Measurements from ENCODE around the gene BAIAP2. TPM values are rescaled to one million over a fixed set of nuclear protein-coding genes. Genes with fewer than 3 reads are reported as not detected.

BAIAP2 gene
- polyA plus RNA-seq, 2 of the 4 experiments (the other 2 are of a cell fraction) = 7.1 to 27.5 TPM

DNA sequence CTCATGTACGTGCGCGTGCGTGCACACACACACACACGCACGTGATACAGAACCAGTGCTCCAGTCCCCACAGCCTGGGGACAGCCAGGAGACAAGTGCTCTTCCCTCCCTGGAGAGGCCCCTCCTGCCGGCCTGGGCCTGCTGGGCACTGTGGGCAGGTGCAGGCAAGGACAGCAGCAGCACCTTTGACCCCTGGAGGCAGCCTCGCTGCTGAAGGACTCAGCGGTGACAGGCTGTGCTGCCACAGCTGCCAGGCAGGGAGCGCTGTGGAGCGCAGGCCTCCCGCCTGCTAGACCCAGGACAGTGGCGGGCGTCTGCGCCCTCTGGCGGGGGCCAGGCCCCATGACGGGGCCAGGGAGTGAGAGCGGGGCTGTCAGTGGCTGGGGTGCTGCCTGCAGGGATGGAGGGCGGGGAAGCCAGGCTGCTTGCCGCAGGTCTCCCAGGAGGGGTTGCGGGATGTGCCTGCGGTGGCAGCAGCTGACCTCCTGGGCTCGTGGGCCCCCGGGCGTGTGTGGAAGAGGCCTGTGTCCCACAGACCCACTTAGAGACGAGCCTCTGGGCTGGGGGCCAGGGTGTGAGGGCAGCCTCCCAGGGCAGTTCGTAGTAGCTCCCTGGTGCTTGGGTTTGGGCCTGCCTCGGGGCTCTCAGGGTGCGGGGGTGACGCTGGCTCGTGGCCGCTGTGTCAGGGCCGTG is 66.8 kb downstream of the BAIAP2 start:
- ATAC-seq = peak; percentile 67 to 91
- peak; percentile 88 to 98 for DNase-seq (ENCODE audit: low read depth in 1 of 2, low spot score in 1 of 2)
- TF ChIP-seq ESRRA (IDR thresholded peaks at IDR 0.05; ENCODE audit: borderline replicate concordance, low read length) (peak; percentile 87), EHMT2 (IDR thresholded peaks at IDR 0.05; ENCODE audit: low read depth) (no peak), CBX8 (IDR thresholded peaks at IDR 0.05) (no peak), TFCP2L1 (CRISPR knock-in tag; IDR thresholded peaks at IDR 0.05) (no peak), JUN (IDR thresholded peaks at IDR 0.05) (peak in 1 of 2 experiments; percentile 63; a peak in 1 of 5 replicates), EP300 (IDR thresholded peaks at IDR 0.05) (no peak), E2F6 (IDR thresholded peaks at IDR 0.05; ENCODE audit: borderline replicate concordance, low read depth) (no peak), CTCF (IDR thresholded peaks at IDR 0.05) (peak; percentile 100), FOSL2 (IDR thresholded peaks at IDR 0.05) (no peak), FOSL2 (CRISPR knock-in tag; IDR thresholded peaks at IDR 0.05) (peak; percentile 58; the same call in 1 of the 2 replicates), FOSB (CRISPR knock-in tag; IDR thresholded peaks at IDR 0.05) (no peak), FOXS1 (CRISPR knock-in tag; IDR thresholded peaks at IDR 0.05) (no peak), SMC3 (IDR thresholded peaks at IDR 0.05) (peak; percentile 98), HDAC2 (IDR thresholded peaks at IDR 0.05) (no peak), TP53 (CRISPR knock-in tag; IDR thresholded peaks at IDR 0.05) (peak; percentile 47; the same call in 1 of the 2 replicates), ZSCAN20 (CRISPR knock-in tag; IDR thresholded peaks at IDR 0.05) (no peak), PBX3 (IDR thresholded peaks at IDR 0.05) (no peak), PHF8 (IDR thresholded peaks at IDR 0.05; ENCODE audit: borderline replicate concordance, low read depth) (no peak), HEYL (CRISPR knock-in tag; IDR thresholded peaks at IDR 0.05) (no peak), RAD21 (conservative IDR thresholded peaks at IDR 0.05 in 1 of 2, IDR thresholded peaks at IDR 0.05 in 1 of 2) (peak; percentile 92 to 95), BHLHE40 (IDR thresholded peaks at IDR 0.05; ENCODE audit: low read depth, low read length) (no peak), MAZ (IDR thresholded peaks at IDR 0.05; ENCODE audit: borderline replicate concordance, low read depth, low read length) (peak; percentile 70; the same call in 1 of the 2 replicates), CHD2 (IDR thresholded peaks at IDR 0.05; ENCODE audit: low read length, partially characterized antibody) (no peak), NR3C1 (IDR thresholded peaks at IDR 0.05) (no peak), RARB (CRISPR knock-in tag; IDR thresholded peaks at IDR 0.05) (no peak), BCL3 (IDR thresholded peaks at IDR 0.05) (no peak), CEBPB (IDR thresholded peaks at IDR 0.05) (no peak), ZC3H11A (IDR thresholded peaks at IDR 0.05) (no peak), HOXB5 (CRISPR knock-in tag; IDR thresholded peaks at IDR 0.05) (no peak), CBX2 (IDR thresholded peaks at IDR 0.05; ENCODE audit: borderline replicate concordance, low read depth) (no peak)
- TF ChIP-seq, protein P1, sequence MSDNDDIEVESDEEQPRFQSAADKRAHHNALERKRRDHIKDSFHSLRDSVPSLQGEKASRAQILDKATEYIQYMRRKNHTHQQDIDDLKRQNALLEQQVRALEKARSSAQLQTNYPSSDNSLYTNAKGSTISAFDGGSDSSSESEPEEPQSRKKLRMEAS (IDR thresholded peaks at IDR 0.05) = peak; percentile 70
- no peaks in the 10 kb centered on the region for H3K9me3 ChIP-seq
- 34% methylated on average over 26 of the region's 33 CpGs for WGBS (ENCODE audit: missing lambda C conversion rate)
- ChIA-PET POLR2A (no interaction called here), CTCF (interaction anchor here (0.5 to 17.4 kb wide), 49 partner anchors 9 to 741 kb away, joined by 3 to 880 read pairs (median 6); partner anchors contain the start of genes BAIAP2 and CHMP6)
- H3K4me3 ChIP-seq = no peak overlapping the region
- no peak overlapping the region for H3K4me2 ChIP-seq
- FAIRE-seq = peak; percentile 84
- H3K4me1 ChIP-seq = peaks cover 24% of the 10 kb centered on the region
- no peak overlapping the region; a peak in 1 of 6 replicates for H3K27ac ChIP-seq

All from A549 (cell line).